ENCODE measurements around the gene AAR2. TPM values are rescaled to one million over a fixed set of nuclear protein-coding genes. Genes with fewer than 3 reads are reported as not detected.

The AAR2 gene
- 10 to 100 TPM; 31.7 to 34.6 TPM for total RNA-seq

GRCh38 chr20:36235892-36236785 is at the start of gene AAR2:
Gene AAR2 (plus strand): TSS chr20:36236478. CDS start chr20:36239869, 3,391 bp downstream.

GRCh38 chr20:36305602-36306551 is 69.6 kb downstream of the AAR2 start, which contains the start of gene DLGAP4:
Gene DLGAP4 (plus strand): TSS chr20:36306339. CDS start chr20:36431718, 125,379 bp downstream.

Other genes starting within 250 kb of the AAR2 start
- 1 to 10 TPM; 4.0 to 4.8 TPM for gene EPB41L1, start 81.7 kb upstream of the AAR2 start, total RNA-seq
- 10 to 100 TPM; 14.0 to 16.9 TPM for gene DLGAP4, start 69.9 kb downstream of the AAR2 start, total RNA-seq

Data from melanocyte of skin (primary cell).